B cell (primary cell): ENCODE data around the gene DCAKD. TPM values are rescaled to one million over a fixed set of nuclear protein-coding genes. Genes with fewer than 3 reads are reported as not detected.

Experiments used
- ATAC-seq: fragments of 200-7000 bp; cut with Tn5 transposase; one replicate; pipeline ENCODE4 v1.10.0; 2021; ENCODE audit warnings: low read depth, mild to moderate bottlenecking, moderate number of reproducible peaks, moderate library complexity
- CTCF ChIA-PET: fragments of 350-600 bp; sonication (Branson Sonifier 250); formaldehyde crosslinking; loops from one replicate; lab custom pipeline; 2021; ENCODE audit warnings: antibody characterized with exemption, inconsistent platforms; lab: Charles Lee
- POLR2A ChIA-PET: fragments of 350-600 bp; sonication (Branson Sonifier 250); formaldehyde crosslinking; loops from one replicate; lab custom pipeline; 2021; ENCODE audit warnings: antibody characterized with exemption; lab: Charles Lee
- DNase-seq: peaks from one replicate; pipeline ENCODE4 v3.0.0; 2013
- H2AFZ ChIP-seq: 2 replicates; pipeline ENCODE4 v1.6.1; 2012; ENCODE audit warnings: mild to moderate bottlenecking, low read depth, low read length; ENCODE audit not compliant: insufficient read depth, poor library complexity, severe bottlenecking
- H3K27ac ChIP-seq, 2 donors: 1 replicate in 1 of 2; 2 replicates in 1 of 2; pipeline ENCODE4 v1.5.1; 2012 to 2013; ENCODE audit warnings: low read length in 2 of 2, mild to moderate bottlenecking in 2 of 2, moderate library complexity in 1 of 2
- H3K27me3 ChIP-seq, 4 experiments: fragments of 200-600 bp in 1 of 4; sonication (generic) in 1 of 4; replicated peaks in 1 of 4; 1 replicate in 2 of 4; 2 replicates in 2 of 4; pipeline versions ENCODE4 v1.6.1 to v1.7.0; 2013 to 2016; ENCODE audit warnings: low read length in 3 of 4, mild to moderate bottlenecking in 2 of 4, mixed read lengths in 1 of 4, moderate library complexity in 1 of 4; ENCODE audit not compliant: insufficient read depth in 4 of 4, control insufficient read depth in 3 of 4; ENCODE audit errors: control extremely low read depth in 1 of 4
- H3K36me3 ChIP-seq, 2 experiments: replicated peaks in 1 of 2; 1 replicate in 1 of 2; 2 replicates in 1 of 2; pipeline versions ENCODE4 v1.6.1 to v1.7.1; 2013; ENCODE audit warnings: low read length in 1 of 2; ENCODE audit not compliant: insufficient read depth in 2 of 2, control insufficient read depth in 1 of 2; ENCODE audit errors: control extremely low read depth in 1 of 2, extremely low read depth in 1 of 2
- H3K4me1 ChIP-seq, 2 donors: fragments of 200-600 bp in 1 of 2; sonication (generic) in 1 of 2; 1 replicate in 1 of 2; 2 replicates in 1 of 2; pipeline versions ENCODE4 v1.5.1 to v1.6.1; 2013 to 2017; ENCODE audit warnings: low read length in 2 of 2; ENCODE audit not compliant: control insufficient read depth in 2 of 2, insufficient read depth in 2 of 2
- H3K4me2 ChIP-seq: replicated peaks from 2 replicates; pipeline ENCODE3; 2012; ENCODE audit warnings: mild to moderate bottlenecking, low read depth, low read length; ENCODE audit not compliant: poor library complexity, severe bottlenecking
- H3K4me3 ChIP-seq, 5 experiments: fragments of 200-600 bp in 1 of 5; sonication (generic) in 1 of 5; 1 replicate in 3 of 5; 2 replicates in 2 of 5; pipeline versions ENCODE4 v1.5.1 to v1.7.0; 2011 to 2016; ENCODE audit warnings: low read length in 4 of 5, mild to moderate bottlenecking in 4 of 5, low read depth in 2 of 5, control low read depth in 1 of 5, moderate library complexity in 1 of 5; ENCODE audit not compliant: insufficient read depth in 1 of 5; ENCODE audit errors: control extremely low read depth in 1 of 5, extremely low read depth in 1 of 5
- H3K79me2 ChIP-seq: fragments of 200-600 bp; sonication (generic); one replicate; pipeline ENCODE4 v1.6.0; 2016; ENCODE audit warnings: low read length; ENCODE audit not compliant: control insufficient read depth, insufficient read depth
- H3K9ac ChIP-seq: fragments of 200-600 bp; sonication (generic); 2 replicates; pipeline ENCODE4 v1.6.1; 2017; ENCODE audit warnings: mild to moderate bottlenecking, low read length, moderate library complexity
- H3K9me3 ChIP-seq, 3 donors: one replicate each; pipeline versions ENCODE4 v1.6.1 to v1.7.1; 2013; ENCODE audit warnings: low read length in 2 of 3; ENCODE audit not compliant: control insufficient read depth in 2 of 3, insufficient read depth in 1 of 3; ENCODE audit errors: control extremely low read depth in 1 of 3
- H4K20me1 ChIP-seq: 2 replicates; pipeline ENCODE4 v1.6.0; 2012; ENCODE audit warnings: mild to moderate bottlenecking, low read length; ENCODE audit not compliant: insufficient read depth, control insufficient read depth, poor library complexity, severe bottlenecking
- H3K27ac Mint-ChIP-seq: one replicate; pipeline ENCODE4 v1.8.0; 2021; ENCODE audit warnings: mixed read lengths
- H3K27me3 Mint-ChIP-seq: one replicate; pipeline ENCODE4 v1.8.0; 2021; ENCODE audit warnings: mixed read lengths
- H3K4me1 Mint-ChIP-seq: one replicate; pipeline ENCODE4 v1.8.0; 2021; ENCODE audit warnings: mixed read lengths
- H3K4me3 Mint-ChIP-seq: one replicate; pipeline ENCODE4 v1.8.0; 2021; ENCODE audit warnings: mixed read lengths
- H3K9me3 Mint-ChIP-seq: one replicate; pipeline ENCODE4 v1.8.0; 2022; ENCODE audit warnings: mixed read lengths; ENCODE audit not compliant: insufficient read depth
- CTCF ChIP-seq: fragments of 200-600 bp; IDR thresholded peaks from one replicate; pipeline ENCODE4 v1.8.0; 2022; ENCODE audit warnings: antibody characterized with exemption, mild to moderate bottlenecking
- EZH2 ChIP-seq: IDR thresholded peaks from 2 replicates; pipeline ENCODE4 v1.6.1; 2012; ENCODE audit warnings: borderline replicate concordance, low read depth, mild to moderate bottlenecking, moderate library complexity, low read length; ENCODE audit not compliant: insufficient read depth, poor library complexity, severe bottlenecking
- WGBS: methylation state at CpG from one replicate; pipeline ENCODE4 v1.1.5; 2013; ENCODE audit warnings: missing lambda C conversion rate; ENCODE audit not compliant: insufficient coverage; 5-methylcytosine and 5-hydroxymethylcytosine counted together
- intact Hi-C: fragments of 100-400 bp; cut with micrococcal nuclease; formaldehyde crosslinking; loops from one replicate; pipeline ENCODE4 v1.10.0; 2022
- polyA plus RNA-seq: library from polyadenylated mRNA; depleted of rRNA; stranded (reverse); fragments of >200 nt; gene quantifications from 2 replicates; pipeline ENCODE4 v1.2.3, GENCODE V29; 2012
- total RNA-seq, 2 donors: library from RNA; stranded (reverse); fragments of 120-200 nt in 1 of 2; gene quantifications; 1 replicate in 1 of 2; 2 replicates in 1 of 2; pipeline versions ENCODE4 v1.2.3 to v1.2.4, GENCODE V29; 2013 to 2022

DCAKD gene
- total and polyA plus RNA-seq, 2 donors (not counting 1 experiment from before 2014, with no cell fraction given): 20.6 to 31.5 TPM

- Histone ChIP-seq H3K27me3 (no peaks in the 10 kb centered on the region), H3K9me3 (no peaks in the 10 kb centered on the region), H3K9ac (no peak overlapping the region), H3K4me3 (no peak overlapping the region), H2AFZ (no peak overlapping the region), H4K20me1 (peaks cover 30% of the 10 kb centered on the region), H3K36me3 (peaks cover 9 to 77% of the 10 kb centered on the region in 2 experiments), H3K4me1 (no peaks in the 10 kb centered on the region), H3K79me2 (peaks cover 22% of the 10 kb centered on the region), H3K27ac (no peak overlapping the region), H3K4me2 (no peak overlapping the region)
- Mint-ChIP-seq H3K27ac (no peak overlapping the region), H3K27me3 (no peaks in the 10 kb centered on the region), H3K4me3 (no peak overlapping the region), H3K4me1 (no peaks in the 10 kb centered on the region), H3K9me3 (no peaks in the 10 kb centered on the region)
- WGBS: 100% methylated on average over 1 of the region's 3 CpGs
- ATAC-seq (no peak), DNase-seq (no peak)
- TF ChIP-seq EZH2 (no peak), CTCF (no peak)
- CTCF ChIA-PET: interaction anchor here (1.0 to 1.5 kb wide), 2 partner anchors 9 to 107 kb away, joined by 3 to 6 read pairs; no protein-coding TSS in a partner anchor
- POLR2A ChIA-PET: no interaction called here
- intact Hi-C loops: no loop called here
These were observed 39.3 kb upstream of the DCAKD start for GRCh38 chr17:45090711-45091110.

- peaks cover 34% of the 10 kb centered on the region for H3K79me2 ChIP-seq
- H3K4me2 ChIP-seq: no peak overlapping the region
- CTCF ChIA-PET: interaction anchor here (0.9 to 1.3 kb wide), 3 partner anchors 10 to 313 kb away, joined by 3 to 5 read pairs (median 3); partner anchors contain the start of gene ACBD4
- POLR2A ChIA-PET: no interaction called here
- no peak for ATAC-seq
- H4K20me1 ChIP-seq: peaks cover 28% of the 10 kb centered on the region
- TF ChIP-seq EZH2: no peak
- TF ChIP-seq CTCF: no peak
- Mint-ChIP-seq H3K27ac (no peak overlapping the region), H3K9me3 (no peaks in the 10 kb centered on the region), H3K4me3 (no peak overlapping the region), H3K27me3 (no peaks in the 10 kb centered on the region), H3K4me1 (no peaks in the 10 kb centered on the region)
- H3K4me3 ChIP-seq: no peak overlapping the region
- WGBS: 50% methylated on average over 3 of the region's 3 CpGs
- H2AFZ ChIP-seq: no peak overlapping the region
- intact Hi-C loops: no loop called here
- DNase-seq: no peak
- peaks cover 14 to 80% of the 10 kb centered on the region in 2 experiments for H3K36me3 ChIP-seq
- H3K9ac ChIP-seq: no peak overlapping the region
- no peak overlapping the region for H3K27ac ChIP-seq
- no peaks in the 10 kb centered on the region for H3K27me3 ChIP-seq
- H3K4me1 ChIP-seq: no peaks in the 10 kb centered on the region
- no peaks in the 10 kb centered on the region for H3K9me3 ChIP-seq
These were observed 37.3 kb upstream of the DCAKD start for GRCh38 chr17:45088741-45089140.
